ENCODE results near the gene CA11.

- TF ChIP-seq CTCF (IDR thresholded peaks at IDR 0.05; ENCODE audit: low read depth, low read length, poor library complexity, severe bottlenecking) = no peak
- TF ChIP-seq EZH2phosphoT487 (IDR thresholded peaks at IDR 0.05; ENCODE audit: borderline replicate concordance, low read length) = no peak
Observed at GRCh38 chr19:48633148-48634035, 12.6 kb downstream of the CA11 start.
